Limb (tissue), 2 donors: Measurements from ENCODE around the gene MYZAP.
"Not testable (repeated sequence)": the region's sequence is repeated elsewhere in the genome, so short reads cannot be mapped to it uniquely, and the experiment has no call there.

ENCODE experiments used
- DNase-seq, 2 donors: peaks; one replicate each; pipeline ENCODE4 v3.0.0-alpha.2; 2016; ENCODE audit errors: extremely low spot score in 2 of 2

The MYZAP gene

DNA sequence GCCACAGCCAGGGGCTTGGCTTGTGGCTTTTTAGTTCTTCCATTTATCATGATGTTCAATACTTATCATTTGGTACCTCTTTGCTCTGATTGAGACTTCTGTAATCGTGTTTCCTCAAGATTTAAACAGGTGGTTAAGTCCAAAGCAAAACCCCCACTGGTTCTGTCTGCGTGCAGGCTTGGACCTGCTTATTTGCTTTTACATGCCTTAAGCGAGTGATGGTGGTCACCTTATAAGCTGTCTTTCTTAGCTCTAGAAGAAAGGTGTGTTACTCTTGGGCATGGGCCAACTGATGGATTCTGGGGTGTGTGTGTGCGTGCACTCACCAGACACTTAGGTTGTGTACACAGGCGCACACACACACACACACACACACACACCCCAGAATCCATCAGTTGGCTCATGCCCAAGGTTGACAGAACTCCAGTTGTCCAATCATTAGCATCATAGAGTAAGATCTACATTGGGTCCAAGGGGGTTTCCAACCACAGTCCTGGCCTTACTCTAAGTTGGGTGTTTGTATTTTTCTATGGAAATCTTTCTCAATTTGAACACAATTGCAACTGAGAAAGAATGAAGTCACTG lies 1.2 kb downstream of the MYZAP start:
- DNase-seq = no peak

- DNase-seq = no peak
These were observed 2.8 kb downstream of the MYZAP start for GRCh38 chr15:57594479-57594878.

DNA sequence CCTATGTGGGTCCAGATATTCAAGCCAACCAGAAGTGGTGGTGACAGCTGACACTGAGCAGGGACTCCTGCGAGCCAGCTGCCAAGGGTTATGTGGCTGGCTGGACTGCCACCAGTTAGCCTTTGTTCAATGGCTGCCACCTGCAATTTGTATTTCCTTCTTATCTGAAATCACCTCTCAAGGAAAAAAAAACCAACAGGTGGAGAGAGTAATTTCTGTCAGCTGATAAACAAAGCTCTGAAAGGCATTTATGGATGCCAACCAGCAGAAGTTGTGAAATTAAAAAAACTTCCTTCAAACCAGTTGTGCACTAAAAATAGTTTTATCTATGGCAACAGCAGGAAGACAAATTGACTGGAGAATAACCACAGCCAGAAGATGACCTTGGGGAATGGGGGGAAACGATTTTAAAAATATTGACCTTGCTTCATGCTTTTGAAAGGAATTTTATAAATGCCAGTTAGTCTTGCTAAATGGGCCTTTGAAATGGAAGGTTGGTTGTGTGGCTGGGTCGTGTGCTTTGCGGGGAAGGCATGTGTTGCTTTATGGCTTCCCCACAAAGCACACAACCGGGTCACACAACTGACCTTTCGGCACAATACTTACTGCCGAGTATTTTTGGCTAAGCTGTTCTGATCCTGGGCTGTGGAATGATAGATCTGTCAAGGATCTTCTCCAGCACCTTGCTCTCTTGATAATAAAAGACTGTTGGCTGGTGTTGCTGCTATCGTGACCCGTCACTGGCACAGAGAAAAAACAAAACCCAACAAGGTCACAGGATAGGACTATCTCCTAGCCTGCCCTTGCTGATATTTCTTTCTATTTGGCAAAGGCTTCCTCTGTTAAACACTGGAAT lies 3.5 kb downstream of the MYZAP start:
- no peak for DNase-seq

DNA sequence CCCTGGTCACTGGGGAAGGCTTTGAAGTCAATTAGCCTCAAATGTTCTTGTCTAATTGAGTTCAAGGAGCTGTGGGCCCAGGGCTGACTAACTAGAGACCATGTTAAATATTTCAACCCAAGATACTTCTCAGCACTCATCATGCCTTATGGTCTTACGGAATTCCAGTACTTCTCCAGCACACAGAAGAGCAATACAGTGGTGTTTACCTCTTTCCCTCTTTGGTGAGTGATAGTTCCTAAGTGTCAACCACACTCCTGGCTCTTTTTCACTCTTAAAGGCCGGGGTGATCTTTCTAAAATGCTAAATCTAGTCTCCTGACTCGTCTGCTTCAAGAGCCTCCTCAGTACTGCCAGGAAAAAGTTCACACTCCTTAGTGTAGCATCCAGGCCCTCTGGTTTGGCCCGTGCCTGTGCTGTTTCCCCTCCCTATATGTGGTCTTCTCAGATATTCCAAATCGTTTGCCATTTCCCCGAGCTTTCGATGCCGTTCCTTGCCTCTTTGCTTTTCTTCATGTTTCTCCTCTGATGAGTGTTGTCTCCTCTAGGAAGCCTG lies 4.7 kb downstream of the MYZAP start:
- no peak for DNase-seq

- DNase-seq = no peak
These were observed 5.3 kb downstream of the MYZAP start for GRCh38 chr15:57596978-57597377.

DNA sequence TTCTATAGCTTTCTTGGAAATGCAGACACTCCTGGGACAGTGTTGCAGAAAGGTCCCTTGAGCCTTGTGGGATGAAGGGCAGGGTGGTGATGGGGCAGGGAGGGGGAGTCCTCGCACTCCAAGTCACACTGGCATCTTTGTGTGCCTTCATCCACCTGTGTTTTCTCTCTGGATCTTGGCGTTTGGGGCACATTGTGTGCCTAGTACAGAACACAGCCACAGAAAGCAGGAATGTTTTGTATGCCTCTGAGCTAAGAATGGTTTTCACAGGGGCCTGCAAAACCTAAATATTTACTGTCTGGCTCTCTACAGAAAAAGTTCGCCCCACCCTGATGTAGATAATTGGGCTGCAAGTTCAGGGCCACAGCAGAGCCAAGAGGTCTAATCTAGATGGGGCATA lies 5.7 kb downstream of the MYZAP start:
- no peak for DNase-seq

DNA sequence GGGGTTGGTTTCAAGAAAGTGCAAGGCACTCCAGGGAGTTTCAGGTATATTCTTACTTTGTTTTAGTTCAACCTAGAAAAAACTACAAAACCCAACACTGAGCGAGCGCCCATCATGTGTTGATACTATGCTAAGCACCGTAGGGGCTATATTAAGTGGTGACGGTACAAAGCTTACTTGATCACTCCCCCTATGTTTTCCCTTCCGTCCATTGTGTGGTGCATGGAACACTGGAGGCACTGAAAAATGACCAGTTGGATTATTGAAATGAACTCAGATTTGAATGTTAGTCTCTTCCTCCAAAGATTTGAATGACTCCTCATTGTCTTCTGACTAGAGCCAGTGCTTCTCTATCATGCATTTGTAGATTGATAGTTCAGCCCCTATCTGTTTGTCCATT lies 6.6 kb downstream of the MYZAP start:
- no peak for DNase-seq

DNA sequence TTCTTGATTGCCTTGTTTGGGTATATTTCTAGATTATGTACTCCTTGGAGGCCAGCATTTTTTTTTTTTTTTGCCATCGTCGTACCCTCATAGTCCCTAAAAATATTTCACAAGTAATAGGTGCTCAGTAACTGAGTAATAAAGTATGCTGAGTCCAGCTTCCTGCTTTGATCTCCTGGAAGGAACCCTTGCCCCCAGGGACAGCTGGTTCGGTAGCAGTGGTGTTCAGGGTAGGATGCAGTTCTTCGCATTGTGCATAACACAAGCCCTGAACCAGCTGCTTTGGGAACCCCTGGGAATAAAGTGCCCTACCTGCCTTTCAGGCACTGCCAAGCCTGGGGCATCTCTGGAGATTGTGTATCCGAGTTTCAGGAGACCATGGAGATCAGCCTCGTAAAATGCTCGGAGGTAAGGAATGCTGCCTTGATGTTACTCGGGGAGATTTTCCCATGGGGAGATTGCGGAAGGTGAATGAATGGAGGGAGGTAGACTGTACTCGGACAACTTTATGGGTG lies 7.6 kb downstream of the MYZAP start:
- DNase-seq = no peak

- no peak for DNase-seq
These were observed 8.5 kb downstream of the MYZAP start for GRCh38 chr15:57600197-57600596.

GRCh38 chr15:57604507-57604906 lies 12.8 kb downstream of the MYZAP start:
- no peak for DNase-seq

DNA sequence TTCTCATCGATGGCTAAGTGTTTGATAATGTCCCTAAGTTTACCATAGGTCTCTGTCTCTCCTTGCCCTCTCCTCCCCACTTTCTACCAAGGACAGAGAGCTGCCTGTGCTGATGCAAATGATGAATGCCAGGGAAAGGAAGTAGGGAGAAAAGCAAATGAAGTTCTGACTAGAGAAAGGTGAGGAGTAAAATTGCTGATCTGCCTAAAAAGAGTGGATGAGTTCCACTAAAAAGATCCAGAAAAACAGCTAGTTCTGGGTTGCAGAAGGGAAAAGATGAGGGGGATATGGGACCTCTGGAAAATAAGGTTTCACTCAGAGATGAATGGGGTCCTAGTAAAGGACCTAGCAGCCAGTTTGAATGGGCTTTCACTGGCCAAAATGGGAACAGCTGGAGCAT lies 13.8 kb downstream of the MYZAP start:
- no peak for DNase-seq

- no peak for DNase-seq
These were observed 14.3 kb downstream of the MYZAP start for GRCh38 chr15:57606048-57606447.

- DNase-seq = no peak
These were observed 15.1 kb downstream of the MYZAP start for GRCh38 chr15:57606816-57607215.

DNA sequence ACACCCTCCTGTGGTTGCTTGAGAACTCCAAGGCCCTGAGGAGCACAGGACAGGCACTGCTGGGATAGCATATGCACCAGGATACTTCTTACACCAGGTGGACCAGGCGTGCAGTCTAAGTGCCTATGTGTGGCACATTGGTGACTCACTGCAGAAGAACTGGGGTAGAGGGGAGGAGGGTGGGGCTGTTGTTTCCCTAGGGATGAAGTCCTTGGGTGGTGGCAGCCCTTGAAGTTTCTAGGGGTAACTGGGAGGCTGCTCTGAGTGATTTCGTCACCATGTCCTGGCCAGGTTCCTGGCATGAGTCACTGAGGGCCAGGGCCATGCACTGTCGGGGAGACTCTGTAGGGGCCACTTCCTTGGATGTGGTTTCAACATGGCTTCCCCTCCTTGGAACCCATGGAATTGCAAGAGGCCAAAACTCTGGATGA lies 15.9 kb downstream of the MYZAP start:
- DNase-seq = no peak

GRCh38 chr15:57609805-57610529 lies 18.3 kb downstream of the MYZAP start:
- DNase-seq = no peak

DNA sequence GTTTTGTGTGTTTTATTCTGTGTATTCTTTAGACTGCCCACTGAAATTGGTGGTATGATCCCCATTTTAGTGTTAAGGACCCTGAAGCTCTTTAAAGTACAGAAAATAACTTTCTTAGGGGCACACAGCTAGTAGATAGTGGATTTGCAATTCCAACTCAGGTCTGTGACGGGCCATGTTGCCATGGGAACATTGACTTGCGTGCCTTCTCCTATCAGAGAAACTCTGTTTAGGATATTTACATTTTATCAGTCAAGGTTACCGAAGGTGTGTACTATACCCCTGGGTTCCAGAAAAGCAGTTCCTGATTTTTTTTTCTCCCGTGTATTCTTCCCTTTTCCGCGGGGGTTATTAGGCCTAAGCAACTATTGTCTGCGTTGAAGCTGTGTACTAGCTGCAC lies 19.4 kb downstream of the MYZAP start:
- no peak for DNase-seq

GRCh38 chr15:57611938-57612337 lies 20.2 kb downstream of the MYZAP start:
- no peak for DNase-seq

DNA sequence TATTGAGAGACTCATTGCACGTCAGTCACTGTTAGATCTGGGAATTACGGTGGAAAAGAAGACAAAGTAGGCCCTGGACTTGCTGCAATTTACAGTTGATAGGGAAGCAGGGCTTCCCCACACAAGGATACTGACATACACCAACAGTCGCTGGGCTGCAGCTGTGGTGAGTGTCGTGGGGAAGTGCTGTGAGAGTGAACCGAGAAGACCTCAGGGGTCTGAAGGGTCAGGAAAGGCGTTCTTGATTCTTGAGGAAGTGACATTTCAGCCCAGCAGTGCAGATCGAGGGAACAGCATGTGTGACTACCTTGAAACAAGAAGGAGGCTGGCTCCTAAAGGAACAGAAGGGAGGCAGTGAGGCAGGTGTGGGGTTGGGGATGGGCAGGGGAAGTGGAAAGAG lies 22.5 kb downstream of the MYZAP start:
- DNase-seq = no peak

GRCh38 chr15:57615951-57616496 lies 24.3 kb downstream of the MYZAP start:
- not testable (repeated sequence) for DNase-seq

DNA sequence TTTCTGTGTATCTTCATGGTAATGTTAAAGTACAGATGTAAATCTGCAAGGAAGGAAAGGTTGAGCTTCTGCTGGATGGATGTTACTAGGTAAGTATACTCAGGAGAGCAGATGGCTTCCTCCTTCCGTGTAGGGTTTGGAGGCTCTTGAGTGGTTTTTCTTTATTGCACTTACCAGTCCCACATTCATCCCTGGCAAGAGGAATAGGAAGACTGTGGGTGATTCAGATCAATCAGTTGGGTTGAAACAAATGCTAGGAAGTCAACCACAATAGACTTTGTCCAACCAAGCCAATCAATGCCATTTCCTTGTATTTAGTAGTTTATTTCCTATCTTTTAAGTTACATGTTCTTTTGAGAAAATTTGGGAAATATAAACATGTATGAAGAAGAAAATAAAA lies 26.6 kb downstream of the MYZAP start:
- no peak for DNase-seq

GRCh38 chr15:57619746-57620145 lies 28.0 kb downstream of the MYZAP start:
- no peak for DNase-seq

DNA sequence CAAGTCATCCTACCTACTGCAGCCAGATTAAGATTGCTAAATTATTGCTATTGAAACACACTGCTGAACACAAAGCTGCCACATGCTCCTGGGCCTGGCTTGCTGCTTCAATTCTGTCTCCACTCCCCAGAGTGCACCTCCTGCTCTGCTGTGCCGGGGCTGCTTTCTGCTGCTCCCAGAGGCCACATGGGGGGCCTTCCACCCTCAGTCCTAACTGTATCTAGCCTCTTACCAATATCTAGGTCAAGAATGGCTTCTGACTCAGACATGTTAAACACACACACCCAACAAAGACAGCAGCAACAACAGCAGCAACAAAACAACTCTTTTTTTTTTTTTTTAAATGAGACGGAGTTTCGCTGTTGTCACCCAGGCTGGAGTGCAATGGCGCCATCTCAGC lies 33.0 kb downstream of the MYZAP start:
- no peak for DNase-seq
